HCT116 (cell line): ENCODE data around the gene FAM168A. TPM values are rescaled to one million over a fixed set of nuclear protein-coding genes. Genes with fewer than 3 reads are reported as not detected.

Source experiments
- ATAC-seq: fragments of 200-7000 bp; cut with Tn5 transposase; 2 replicates; pipeline ENCODE4 v1.9.1; 2020; ENCODE audit warnings: mild to moderate bottlenecking, moderate library complexity
- BruUV-seq: library from RNA; stranded (reverse); fragments of 400-500 nt; replicated peaks from 2 replicates; lab custom pipeline; 2021; lab: Mats Ljungman, UMichigan
- CTCF ChIA-PET: fragments of 300-600 bp; sonication (Branson Sonifier 250); formaldehyde crosslinking; loops from one replicate; lab custom pipeline; 2021; ENCODE audit warnings: antibody characterized with exemption; lab: Charles Lee
- POLR2A ChIA-PET: fragments of 300-600, 350-600 bp; sonication (Branson Sonifier 250); formaldehyde crosslinking; loops from one replicate; lab custom pipeline; 2021; ENCODE audit warnings: antibody characterized with exemption; lab: Charles Lee
- RAD21 ChIA-PET, 2 experiments: fragments of 300-600 bp; sonication (Branson Sonifier 250); formaldehyde crosslinking; loops; one replicate each; lab custom pipeline; 2023; ENCODE audit warnings: low total read pairs in 2 of 2; ENCODE audit not compliant: uncharacterized antibody in 2 of 2, unreplicated experiment in 2 of 2, low non-redundant PET in 1 of 2; lab: Charles Lee
- DNase-seq: peaks from one replicate; pipeline ENCODE4 v3.0.0-alpha.2; 2010; ENCODE audit warnings: low read depth, low spot score
- H2AFZ ChIP-seq: fragments of 200-600 bp; shearing (Covaris generic), sonication (generic); 2 replicates; pipeline ENCODE4 v1.6.1; 2017; ENCODE audit warnings: low read depth, mixed run types, mixed read lengths, antibody characterized with exemption, low read length; ENCODE audit not compliant: poor library complexity, severe bottlenecking
- H3K27ac ChIP-seq: 2 replicates; pipeline ENCODE4 v1.5.1; 2012; ENCODE audit warnings: low read depth, low read length
- H3K27me3 ChIP-seq: fragments of 200-600 bp; sonication (generic); 2 replicates; pipeline ENCODE4 v1.6.1; 2016; ENCODE audit warnings: mixed run types, low read length, mixed read lengths; ENCODE audit not compliant: insufficient read depth
- H3K36me3 ChIP-seq, 2 experiments: fragments of 200-500 bp in 1 of 2; fragments of 200-600 bp in 1 of 2; sonication (Bioruptor generic) in 1 of 2; sonication (generic) in 1 of 2; 2 replicates each; pipeline versions ENCODE4 v1.5.1 to v1.6.1; 2014 to 2016; ENCODE audit warnings: low read length in 2 of 2, inconsistent platforms in 1 of 2, mixed read lengths in 1 of 2, mixed run types in 1 of 2; ENCODE audit not compliant: insufficient read depth in 2 of 2, control insufficient read depth in 1 of 2
- H3K4me1 ChIP-seq, 2 experiments: fragments of 200-600 bp in 1 of 2; sonication (generic) in 1 of 2; 2 replicates each; pipeline versions ENCODE4 v1.5.1 to v1.6.1; 2012 to 2017; ENCODE audit warnings: low read length in 2 of 2, inconsistent platforms in 1 of 2, mild to moderate bottlenecking in 1 of 2, mixed read lengths in 1 of 2, mixed run types in 1 of 2, moderate library complexity in 1 of 2; ENCODE audit not compliant: insufficient read depth in 2 of 2, control insufficient read depth in 1 of 2
- H3K4me2 ChIP-seq: fragments of 200-600 bp; sonication (generic); 2 replicates; pipeline ENCODE4 v1.6.1; 2017; ENCODE audit warnings: mixed run types, low read length, mixed read lengths
- H3K4me3 ChIP-seq, 2 experiments: fragments of 200-600 bp in 1 of 2; sonication (generic) in 1 of 2; replicated peaks in 1 of 2; 2 replicates each; pipeline ENCODE4 v1.5.1; 2011 to 2016; ENCODE audit warnings: low read length in 2 of 2, control low read depth in 1 of 2, low read depth in 1 of 2, mild to moderate bottlenecking in 1 of 2, mixed read lengths in 1 of 2, mixed run types in 1 of 2
- H3K79me2 ChIP-seq: fragments of 200-600 bp; sonication (generic); 2 replicates; pipeline ENCODE4 v1.6.1; 2017; ENCODE audit warnings: mild to moderate bottlenecking, mixed run types, low read length, moderate library complexity, mixed read lengths; ENCODE audit not compliant: insufficient read depth
- H3K9ac ChIP-seq: fragments of 200-600 bp; sonication (generic); 2 replicates; pipeline ENCODE4 v1.6.1; 2016; ENCODE audit warnings: low read length, mixed read lengths
- H3K9me2 ChIP-seq: fragments of 200-600 bp; sonication (generic), shearing (Covaris generic); 2 replicates; pipeline ENCODE4 v1.6.1; 2017; ENCODE audit warnings: mixed run types, mild to moderate bottlenecking, moderate library complexity; ENCODE audit not compliant: insufficient read depth
- H3K9me3 ChIP-seq, 2 experiments: fragments of 200-500 bp in 1 of 2; fragments of 200-600 bp in 1 of 2; sonication (Bioruptor generic) in 1 of 2; sonication (generic) in 1 of 2; 2 replicates each; pipeline ENCODE4 v1.6.1; 2014 to 2017; ENCODE audit warnings: low read length in 2 of 2, mixed read lengths in 2 of 2, inconsistent platforms in 1 of 2, low read depth in 1 of 2, mild to moderate bottlenecking in 1 of 2, mixed run types in 1 of 2, moderate library complexity in 1 of 2; ENCODE audit not compliant: control insufficient read depth in 1 of 2, insufficient read depth in 1 of 2
- H4K20me1 ChIP-seq: fragments of 200-600 bp; sonication (generic), shearing (Covaris generic); 2 replicates; pipeline ENCODE4 v1.6.1; 2017; ENCODE audit warnings: mixed run types, mild to moderate bottlenecking, moderate library complexity; ENCODE audit not compliant: insufficient read depth
- CBX3 ChIP-seq: IDR thresholded peaks from 2 replicates; pipeline ENCODE4 v1.6.1; 2012; ENCODE audit warnings: low read depth
- CTCF ChIP-seq, 3 experiments: fragments of 200-600 bp in 1 of 3; sonication (generic) in 1 of 3; IDR thresholded peaks in 2 of 3; conservative IDR thresholded peaks in 1 of 3; 2 replicates each; pipeline ENCODE4 v1.5.1; 2012 to 2017; ENCODE audit warnings: low read depth in 2 of 3, low read length in 2 of 3, antibody characterized with exemption in 1 of 3, borderline replicate concordance in 1 of 3, control low read depth in 1 of 3, mild to moderate bottlenecking in 1 of 3, mixed read lengths in 1 of 3, mixed run types in 1 of 3, moderate library complexity in 1 of 3; ENCODE audit not compliant: insufficient read depth in 1 of 3
- EGR1 ChIP-seq: IDR thresholded peaks from 2 replicates; pipeline ENCODE4 v1.6.1; 2012; ENCODE audit warnings: low read depth
- ELF1 ChIP-seq: IDR thresholded peaks from 2 replicates; pipeline ENCODE4 v1.6.1; 2012; ENCODE audit warnings: low read depth, borderline replicate concordance
- EZH2 ChIP-seq: fragments of 200-600 bp; sonication (generic); IDR thresholded peaks from 2 replicates; pipeline ENCODE4 v1.6.1; 2017; ENCODE audit warnings: antibody characterized with exemption, mixed run types
- EZH2phosphoT487 ChIP-seq: fragments of 200-600 bp; IDR thresholded peaks from 2 replicates; pipeline ENCODE4 v1.6.1; 2018; ENCODE audit warnings: antibody characterized with exemption, borderline replicate concordance
- JUND ChIP-seq: IDR thresholded peaks from 2 replicates; pipeline ENCODE4 v1.6.1; 2012
- POLR2A ChIP-seq: IDR thresholded peaks from 2 replicates; pipeline ENCODE4 v1.7.0; 2011; ENCODE audit warnings: borderline replicate concordance; ENCODE audit not compliant: insufficient read depth, insufficient read length; ENCODE audit errors: extremely low read depth
- POLR2AphosphoS5 ChIP-seq: IDR thresholded peaks from 2 replicates; pipeline ENCODE4 v1.6.1; 2011; ENCODE audit warnings: mild to moderate bottlenecking, low read depth, low read length, moderate library complexity
- REST ChIP-seq: IDR thresholded peaks from 2 replicates; pipeline ENCODE4 v1.6.1; 2012; ENCODE audit warnings: low read depth
- SIN3A ChIP-seq: IDR thresholded peaks from 2 replicates; pipeline ENCODE4 v1.6.1; 2012; ENCODE audit warnings: low read depth
- SP1 ChIP-seq: IDR thresholded peaks from 2 replicates; pipeline ENCODE4 v1.6.1; 2012; ENCODE audit warnings: low read depth
- SRF ChIP-seq: IDR thresholded peaks from 2 replicates; pipeline ENCODE4 v1.6.1; 2012; ENCODE audit warnings: low read depth
- TCF7L2 ChIP-seq: IDR thresholded peaks from 2 replicates; pipeline ENCODE4 v1.7.0; 2011; ENCODE audit warnings: borderline replicate concordance, inconsistent platforms; ENCODE audit not compliant: insufficient read depth, insufficient read length; ENCODE audit errors: extremely low read depth
- YY1 ChIP-seq: IDR thresholded peaks from 2 replicates; pipeline ENCODE4 v1.6.1; 2011; ENCODE audit warnings: low read length, low read depth, moderate library complexity, mild to moderate bottlenecking; ENCODE audit not compliant: insufficient replicate concordance; ENCODE audit errors: extremely low read depth
- ZBTB33 ChIP-seq: IDR thresholded peaks from 2 replicates; pipeline ENCODE4 v1.6.1; 2011; ENCODE audit warnings: mild to moderate bottlenecking, low read length, moderate library complexity; ENCODE audit not compliant: insufficient replicate concordance; ENCODE audit errors: extremely low read depth
- ZFX ChIP-seq: fragments of 450-650 bp; IDR thresholded peaks from 2 replicates; pipeline ENCODE4 v1.6.1; 2017
- ZNF274 ChIP-seq: fragments of 200-500 bp; sonication (Bioruptor generic); IDR thresholded peaks from 2 replicates; pipeline ENCODE4 v1.6.1; 2014; ENCODE audit warnings: mild to moderate bottlenecking, low read depth, low read length, inconsistent platforms
- intact Hi-C: fragments of 100-400 bp; cut with micrococcal nuclease; formaldehyde crosslinking; loops from 2 replicates; pipeline ENCODE4 v1.10.0; 2022
- total RNA-seq: library from RNA; stranded (reverse); gene quantifications from one replicate; pipeline ENCODE4 v1.2.1, GENCODE V29; 2021; ENCODE audit not compliant: unreplicated experiment

The FAM168A gene
- total RNA-seq, 1 experiment from 2014 or later: 31.5 TPM

GRCh38 chr11:73431396-73431795 lies 166.5 kb downstream of the FAM168A start (continued):
- TF ChIP-seq EZH2: no peak
- TF ChIP-seq ELF1: no peak
- TF ChIP-seq SIN3A: no peak
- TF ChIP-seq SP1: no peak
- no peak for TF ChIP-seq ZNF274
- no peak for TF ChIP-seq EGR1
- TF ChIP-seq JUND: no peak

- Histone ChIP-seq H3K79me2 (no peaks in the 10 kb centered on the region), H2AFZ (no peak overlapping the region), H4K20me1 (no peaks in the 10 kb centered on the region), H3K9me2 (no peaks in the 10 kb centered on the region), H3K27me3 (no peaks in the 10 kb centered on the region), H3K4me1 (no peaks in the 10 kb centered on the region), H3K9me3 (no peaks in the 10 kb centered on the region), H3K4me2 (no peak overlapping the region), H3K4me3 (no peak overlapping the region), H3K9ac (no peak overlapping the region), H3K36me3 (no peaks in the 10 kb centered on the region), H3K27ac (no peak overlapping the region)
- intact Hi-C loops: no loop called here
- DNase-seq (no peak), ATAC-seq (no peak)
- RAD21 ChIA-PET: no interaction called here
- CTCF ChIA-PET: interaction anchor here (1.0 kb wide), 1 partner anchor 79 kb away, joined by 4 read pairs; no protein-coding TSS in a partner anchor
- BruUV-seq: no TSS peak
- POLR2A ChIA-PET: no interaction called here
- TF ChIP-seq EZH2phosphoT487 (no peak), REST (no peak), ZFX (no peak), ZBTB33 (no peak), POLR2AphosphoS5 (no peak), TCF7L2 (no peak), SIN3A (no peak), SP1 (no peak), EZH2 (no peak), CBX3 (no peak), JUND (no peak), CTCF (IDR thresholded peaks at IDR 0.05 in 2 of 3, conservative IDR thresholded peaks at IDR 0.05 in 1 of 3; ENCODE audit: borderline replicate concordance in 1 of 3, insufficient read depth in 1 of 3, low read depth in 2 of 3, low read length in 2 of 3) (no peak), EGR1 (no peak), ZNF274 (no peak), POLR2A (no peak), SRF (no peak), YY1 (no peak)
These were observed 167.6 kb downstream of the FAM168A start for GRCh38 chr11:73430326-73430725.
